HG02798 (cell line): ENCODE data around the gene C8A.

Source experiments
- ATAC-seq: cut with Tn5 transposase; IDR thresholded peaks from one replicate; pipeline ENCODE4 v1.9.1; 2021; ENCODE audit warnings: mild to moderate bottlenecking; ENCODE audit not compliant: unreplicated experiment, poor library complexity

The C8A gene

GRCh38 chr1:56880774-56881173, 26.2 kb downstream of the C8A start:
- no peak for ATAC-seq

GRCh38 chr1:56881417-56881816, 26.8 kb downstream of the C8A start:
- no peak for ATAC-seq

- no peak for ATAC-seq
These were observed 35.6 kb downstream of the C8A start for GRCh38 chr1:56890229-56890628.

DNA sequence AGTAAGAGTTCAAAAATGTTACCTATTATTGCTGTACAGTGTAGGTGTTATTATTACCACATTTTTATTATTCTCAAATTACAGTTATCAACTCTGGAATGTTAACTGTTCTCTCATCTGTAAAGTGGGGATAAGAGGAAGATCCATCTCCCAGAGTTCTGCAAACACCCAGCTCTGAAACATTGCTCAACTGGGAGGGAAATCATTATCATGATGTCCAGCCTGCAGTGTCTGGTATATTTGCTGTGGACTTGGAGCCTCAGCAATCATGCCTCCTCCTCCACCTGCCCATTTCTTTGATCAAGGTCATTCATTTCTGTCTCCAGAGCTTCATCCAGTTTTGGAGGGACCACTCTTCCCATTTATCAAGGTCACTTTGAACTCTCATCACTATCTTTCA, 39.4 kb downstream of the C8A start:
- ATAC-seq = no peak

GRCh38 chr1:56897150-56898004, 42.8 kb downstream of the C8A start:
- ATAC-seq = no peak

GRCh38 chr1:56898005-56898373, 43.4 kb downstream of the C8A start:
- ATAC-seq = no peak

DNA sequence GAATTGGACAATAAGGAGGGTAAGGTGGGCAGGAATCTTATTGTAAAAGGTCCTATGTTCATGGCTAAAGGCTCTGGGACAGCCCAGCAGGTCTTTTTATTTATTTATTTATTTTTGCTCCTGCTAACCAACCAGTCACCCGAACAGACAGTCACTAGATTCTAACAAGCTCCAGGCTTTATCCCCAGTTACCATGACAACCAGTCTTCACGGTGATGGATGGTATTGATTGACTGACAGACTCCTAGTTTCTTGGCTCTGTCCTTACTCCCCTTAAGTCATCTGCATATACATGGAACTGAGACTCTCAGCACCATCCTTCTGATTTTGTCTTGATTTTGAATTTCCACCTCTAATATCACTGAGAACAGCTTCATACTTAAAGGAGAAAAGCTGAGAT, 44.3 kb downstream of the C8A start:
- no peak for ATAC-seq

- ATAC-seq = no peak
These were observed 47.1 kb downstream of the C8A start for GRCh38 chr1:56901716-56902115.

DNA sequence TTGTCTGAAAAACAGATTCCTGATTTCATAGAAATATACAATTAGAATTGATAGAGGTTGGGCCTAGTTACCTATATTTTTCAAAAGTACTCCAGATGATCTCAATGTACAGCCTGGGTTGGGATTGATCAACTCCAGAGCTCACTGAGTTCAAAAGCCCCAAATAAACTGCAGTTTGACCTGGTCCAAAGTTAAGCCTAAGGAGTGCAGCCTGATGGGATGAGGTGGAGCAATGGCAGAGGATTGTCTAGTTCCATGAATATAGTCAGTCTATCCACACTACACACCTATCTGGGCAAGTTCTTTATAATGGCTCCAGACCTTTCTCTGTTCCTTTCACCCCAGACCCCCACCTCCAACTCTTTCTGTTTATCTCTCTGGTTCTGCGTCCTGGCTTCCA, 49.2 kb downstream of the C8A start:
- no peak for ATAC-seq

DNA sequence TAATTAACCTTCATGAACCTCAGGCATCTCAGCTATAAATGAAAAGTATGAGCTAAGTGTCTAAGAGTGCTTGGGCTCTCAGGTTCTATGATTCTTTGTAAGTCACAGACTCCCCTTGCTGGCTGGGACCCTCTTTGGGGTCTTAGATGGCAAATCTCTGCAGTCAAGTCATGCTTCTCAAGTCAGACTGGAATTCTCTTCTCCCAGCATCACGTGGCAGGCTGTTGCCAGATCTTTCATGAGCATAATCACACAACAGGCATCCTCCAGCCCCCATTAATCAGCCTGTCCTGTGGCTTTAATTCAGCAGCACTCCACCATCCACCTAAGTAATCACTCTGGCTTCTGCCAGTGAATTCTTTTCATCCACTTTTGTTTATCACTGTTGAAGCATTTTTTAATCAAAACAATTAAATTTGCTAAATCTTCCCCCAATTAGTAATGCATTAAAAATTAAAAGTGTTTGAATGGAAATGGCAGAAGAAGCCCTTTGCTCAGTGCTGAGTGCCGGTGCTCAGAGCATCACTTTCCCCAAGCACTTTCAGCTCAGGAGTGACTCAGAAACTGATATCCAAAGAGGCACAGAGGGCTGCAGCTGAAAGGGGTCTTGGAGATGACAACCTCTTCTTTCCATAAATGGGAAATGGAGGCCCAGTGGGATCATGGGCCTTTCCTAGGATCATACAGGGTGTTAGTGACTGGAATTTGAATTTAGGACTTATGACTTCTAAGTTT, 50.2 kb downstream of the C8A start:
- ATAC-seq = no peak

- no peak for ATAC-seq
These were observed 51.1 kb downstream of the C8A start for GRCh38 chr1:56905667-56906066.

GRCh38 chr1:56908619-56909221, 54.1 kb downstream of the C8A start:
- ATAC-seq = no peak

DNA sequence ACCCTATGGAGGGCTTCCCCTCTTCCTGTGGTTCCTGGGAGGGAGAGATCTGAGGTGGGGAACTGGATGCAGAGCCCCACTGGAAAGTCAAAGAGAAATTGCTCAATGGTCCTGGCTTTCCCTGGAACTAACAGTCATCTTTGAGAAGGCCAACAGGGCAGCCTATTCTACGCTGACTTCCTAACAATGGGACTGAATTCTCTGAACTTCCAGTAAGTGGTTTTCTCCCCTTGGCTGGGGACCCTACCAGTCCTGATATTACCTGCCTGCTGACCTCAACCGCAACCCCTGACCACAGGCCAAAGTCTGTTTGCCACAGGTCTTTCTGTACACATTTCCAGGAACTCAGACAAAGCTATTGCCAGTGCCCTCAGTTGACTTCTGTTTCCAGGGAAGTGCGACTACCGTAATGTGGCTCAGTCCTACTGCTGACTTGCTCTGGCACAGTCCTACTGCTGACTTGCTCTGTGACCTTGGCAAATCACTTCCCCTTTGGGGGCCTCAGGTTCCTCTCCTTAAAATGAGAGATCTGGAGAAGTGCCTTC, 55.9 kb downstream of the C8A start:
- no peak for ATAC-seq

DNA sequence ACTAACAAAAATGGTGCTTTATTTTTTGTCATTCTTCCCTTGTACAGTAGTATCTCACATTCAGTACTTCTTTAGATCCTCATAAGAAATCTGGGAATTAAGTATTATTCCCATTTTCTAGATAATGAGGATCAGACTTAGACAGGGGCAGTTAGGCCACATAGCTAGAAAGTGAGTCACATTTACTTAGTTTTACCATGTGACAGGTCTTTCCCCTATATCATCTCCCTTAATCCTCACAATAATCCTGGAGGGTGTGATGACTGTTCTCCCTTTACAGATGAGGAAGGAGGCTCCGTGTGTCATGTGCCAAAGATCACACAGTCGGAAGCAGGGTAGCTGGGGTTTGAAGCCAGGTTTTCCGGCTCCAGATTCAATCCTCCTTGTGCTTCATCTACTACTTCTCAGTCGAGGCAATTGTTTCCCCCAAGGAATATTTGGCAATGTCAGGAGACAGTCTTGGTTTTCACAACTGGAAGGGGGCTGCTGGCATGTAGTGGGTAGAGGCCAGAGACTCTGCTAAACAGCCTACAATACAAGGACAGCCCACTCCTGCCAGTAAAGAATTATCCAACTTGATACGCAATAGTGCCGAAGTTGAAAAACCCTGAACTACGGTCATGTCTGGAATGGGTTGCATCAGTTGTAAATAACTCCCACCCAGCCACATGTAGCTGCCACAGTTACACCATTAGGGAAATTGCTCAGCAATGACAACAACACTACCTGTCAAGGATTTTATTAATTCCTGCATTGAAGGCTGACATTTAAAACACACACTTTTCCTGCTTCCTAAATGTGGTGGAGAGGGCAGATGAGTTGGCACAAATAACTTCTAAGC, 56.7 kb downstream of the C8A start:
- no peak for ATAC-seq

DNA sequence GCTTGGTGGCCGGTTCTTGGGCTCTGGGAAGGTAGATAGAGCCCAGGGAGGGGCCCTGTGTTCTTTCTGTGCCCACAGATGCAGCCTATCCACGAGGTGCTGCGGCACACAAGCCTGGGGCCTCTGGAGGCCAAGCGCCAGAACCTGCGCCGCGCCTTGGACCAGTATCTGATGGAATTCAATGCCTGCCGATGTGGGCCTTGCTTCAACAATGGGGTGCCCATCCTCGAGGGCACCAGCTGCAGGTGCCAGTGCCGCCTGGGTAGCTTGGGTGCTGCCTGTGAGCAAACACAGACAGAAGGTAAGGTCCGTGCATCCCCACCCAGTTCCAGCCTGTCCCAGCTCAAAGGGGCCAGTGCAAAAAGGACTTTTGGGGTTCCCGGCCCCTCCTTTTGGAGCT, 57.7 kb downstream of the C8A start:
- ATAC-seq = no peak

DNA sequence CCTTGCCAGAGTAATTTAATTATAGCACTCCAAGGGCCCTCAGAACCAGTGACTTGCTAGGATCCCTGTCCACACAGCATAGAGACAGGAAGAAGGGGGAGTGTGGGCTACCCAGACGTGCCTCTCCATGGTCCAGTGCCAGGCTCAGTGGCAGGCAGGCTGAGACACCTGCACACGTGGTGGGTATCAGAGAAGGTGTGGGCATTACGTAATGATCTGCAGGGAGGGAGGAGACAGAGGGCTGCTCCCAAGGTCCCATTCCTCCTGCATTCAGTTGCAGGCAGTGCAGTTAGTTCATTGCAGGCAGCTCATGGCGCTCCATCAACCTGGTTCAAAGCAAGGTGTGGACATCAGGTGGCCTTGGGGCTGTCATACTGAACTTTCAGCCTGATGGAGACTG, 61.4 kb downstream of the C8A start:
- ATAC-seq = no peak

GRCh38 chr1:56916630-56917029, 62.0 kb downstream of the C8A start:
- no peak for ATAC-seq

GRCh38 chr1:56917356-56917755, 62.8 kb downstream of the C8A start:
- no peak for ATAC-seq

DNA sequence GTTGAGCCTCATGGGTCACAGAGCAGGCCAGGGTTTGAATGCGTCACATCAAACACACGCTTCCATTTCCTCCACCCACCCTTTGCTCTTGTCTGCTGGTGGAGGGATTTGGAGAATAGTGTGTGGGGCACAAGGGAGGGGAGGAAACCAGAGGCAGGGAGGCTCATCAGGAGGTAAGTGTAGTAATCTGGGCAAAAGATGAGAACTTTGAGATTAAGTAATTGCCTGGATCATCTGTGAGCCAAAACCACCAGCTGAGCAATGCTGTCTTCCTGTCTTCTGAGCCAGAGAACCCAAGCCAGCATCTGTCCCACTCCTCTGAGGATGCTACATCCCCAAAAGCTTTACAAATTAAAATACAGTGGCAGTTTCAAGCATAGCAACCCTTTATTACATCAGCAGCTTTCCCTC, 66.0 kb downstream of the C8A start:
- ATAC-seq = no peak

DNA sequence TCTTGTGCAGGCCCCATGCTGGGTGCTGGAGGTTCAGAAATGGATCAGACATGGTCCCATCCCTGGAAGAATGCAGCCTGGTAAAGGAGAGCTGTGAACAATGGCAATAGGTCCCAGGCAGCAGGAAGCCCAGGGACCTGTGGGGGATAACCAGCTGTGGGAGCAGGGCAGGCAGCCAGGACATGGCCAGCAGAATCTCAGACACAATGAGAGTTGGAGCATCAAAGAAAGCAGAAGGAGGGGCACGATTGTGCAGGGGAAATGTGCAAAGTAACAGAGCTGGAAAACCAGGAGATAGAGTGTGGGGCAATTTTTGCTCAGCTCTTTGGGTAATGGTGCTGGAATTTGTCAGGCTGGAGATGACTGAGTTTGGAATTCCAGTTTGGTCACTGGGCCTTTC, 66.9 kb downstream of the C8A start:
- ATAC-seq = no peak
